Upper lobe of left lung (tissue), 4 donors: ENCODE data around the gene CCDC181.

Experiments
- POLR2AphosphoS5 ChIP-seq, 2 donors: sonication (generic); formaldehyde crosslinking; IDR thresholded peaks; one replicate each; pipeline ENCODE4 v1.5.1; 2017; ENCODE audit warnings: antibody characterized with exemption in 2 of 2
- TF ChIP-seq, protein P1 (sequence below), 6 experiments: fragments of 450-650 bp in 4 of 6; fragments of 200-600 bp in 2 of 6; sonication (generic) in 2 of 6; IDR thresholded peaks; one replicate each; pipeline ENCODE4 v1.5.1; 2016 to 2019; ENCODE audit warnings: antibody characterized with exemption in 6 of 6

DNA sequence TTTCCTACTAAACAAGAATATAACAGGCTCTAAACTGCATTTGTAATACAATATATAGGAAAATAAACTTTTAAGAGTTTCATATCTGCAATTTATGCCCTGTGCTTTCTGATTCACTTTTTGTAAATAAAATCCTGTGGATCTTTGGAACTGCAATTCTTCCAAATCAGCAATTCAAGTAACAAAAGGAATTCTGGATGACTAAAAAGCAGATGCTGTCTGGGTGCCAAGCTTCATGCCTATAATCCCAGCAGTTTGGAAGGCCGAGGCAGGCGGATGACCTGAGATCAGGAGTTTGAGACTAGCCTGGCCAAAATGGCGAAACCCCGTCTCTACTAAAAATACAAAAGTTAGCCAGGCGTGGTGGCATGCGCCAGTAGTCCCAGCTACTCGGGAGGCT, 66.0 kb downstream of the CCDC181 start:
- no peak for TF ChIP-seq POLR2AphosphoS5 (IDR thresholded peaks at IDR 0.05)
- TF ChIP-seq, protein P1, sequence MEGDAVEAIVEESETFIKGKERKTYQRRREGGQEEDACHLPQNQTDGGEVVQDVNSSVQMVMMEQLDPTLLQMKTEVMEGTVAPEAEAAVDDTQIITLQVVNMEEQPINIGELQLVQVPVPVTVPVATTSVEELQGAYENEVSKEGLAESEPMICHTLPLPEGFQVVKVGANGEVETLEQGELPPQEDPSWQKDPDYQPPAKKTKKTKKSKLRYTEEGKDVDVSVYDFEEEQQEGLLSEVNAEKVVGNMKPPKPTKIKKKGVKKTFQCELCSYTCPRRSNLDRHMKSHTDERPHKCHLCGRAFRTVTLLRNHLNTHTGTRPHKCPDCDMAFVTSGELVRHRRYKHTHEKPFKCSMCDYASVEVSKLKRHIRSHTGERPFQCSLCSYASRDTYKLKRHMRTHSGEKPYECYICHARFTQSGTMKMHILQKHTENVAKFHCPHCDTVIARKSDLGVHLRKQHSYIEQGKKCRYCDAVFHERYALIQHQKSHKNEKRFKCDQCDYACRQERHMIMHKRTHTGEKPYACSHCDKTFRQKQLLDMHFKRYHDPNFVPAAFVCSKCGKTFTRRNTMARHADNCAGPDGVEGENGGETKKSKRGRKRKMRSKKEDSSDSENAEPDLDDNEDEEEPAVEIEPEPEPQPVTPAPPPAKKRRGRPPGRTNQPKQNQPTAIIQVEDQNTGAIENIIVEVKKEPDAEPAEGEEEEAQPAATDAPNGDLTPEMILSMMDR (IDR thresholded peaks at IDR 0.05) = no peak
